Fibroblast of lung (primary cell): ENCODE results near the gene TMPRSS3.

Experiments used
- CTCF ChIP-seq, 2 donors: IDR thresholded peaks in 1 of 2; conservative IDR thresholded peaks in 1 of 2; 1 replicate in 1 of 2; 2 replicates in 1 of 2; pipeline ENCODE4 v1.5.1; 2011 to 2012; ENCODE audit warnings: low read length in 2 of 2, control low read depth in 1 of 2, inconsistent platforms in 1 of 2, low read depth in 1 of 2, mild to moderate bottlenecking in 1 of 2
- EZH2 ChIP-seq: IDR thresholded peaks from 2 replicates; pipeline ENCODE4 v1.5.1; 2012; ENCODE audit warnings: low read length, control low read depth, mild to moderate bottlenecking; ENCODE audit errors: missing control alignments

GRCh38 chr21:42330380-42331371 is 65.2 kb downstream of the TMPRSS3 start:
- TF ChIP-seq CTCF (conservative IDR thresholded peaks at IDR 0.05 in 1 of 2, IDR thresholded peaks at IDR 0.05 in 1 of 2; ENCODE audit: low read depth in 1 of 2, low read length in 2 of 2) (no peak), EZH2 (no peak)
